ENCODE results near the gene PDE11A.

The PDE11A gene

DNA sequence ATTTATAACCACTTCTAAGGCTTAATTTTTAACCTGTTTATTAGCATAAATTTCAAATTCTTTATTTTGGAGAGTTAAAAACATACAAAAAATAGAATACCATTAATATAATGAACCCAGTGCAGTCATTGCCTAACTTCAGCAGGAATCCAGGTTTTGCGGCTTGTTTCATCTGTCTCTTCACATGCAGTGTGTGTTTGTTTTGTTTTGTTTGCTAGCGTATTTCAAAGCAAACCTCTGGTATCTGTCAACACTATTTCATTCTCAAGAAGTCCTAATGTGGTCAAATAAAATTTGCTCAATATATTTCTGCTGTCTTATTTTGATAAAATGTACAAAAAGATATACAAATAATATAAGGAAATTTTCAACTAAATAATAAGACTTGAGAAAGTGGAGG is 351.5 kb downstream of the PDE11A start:
- DNase-seq = no peak

DNA sequence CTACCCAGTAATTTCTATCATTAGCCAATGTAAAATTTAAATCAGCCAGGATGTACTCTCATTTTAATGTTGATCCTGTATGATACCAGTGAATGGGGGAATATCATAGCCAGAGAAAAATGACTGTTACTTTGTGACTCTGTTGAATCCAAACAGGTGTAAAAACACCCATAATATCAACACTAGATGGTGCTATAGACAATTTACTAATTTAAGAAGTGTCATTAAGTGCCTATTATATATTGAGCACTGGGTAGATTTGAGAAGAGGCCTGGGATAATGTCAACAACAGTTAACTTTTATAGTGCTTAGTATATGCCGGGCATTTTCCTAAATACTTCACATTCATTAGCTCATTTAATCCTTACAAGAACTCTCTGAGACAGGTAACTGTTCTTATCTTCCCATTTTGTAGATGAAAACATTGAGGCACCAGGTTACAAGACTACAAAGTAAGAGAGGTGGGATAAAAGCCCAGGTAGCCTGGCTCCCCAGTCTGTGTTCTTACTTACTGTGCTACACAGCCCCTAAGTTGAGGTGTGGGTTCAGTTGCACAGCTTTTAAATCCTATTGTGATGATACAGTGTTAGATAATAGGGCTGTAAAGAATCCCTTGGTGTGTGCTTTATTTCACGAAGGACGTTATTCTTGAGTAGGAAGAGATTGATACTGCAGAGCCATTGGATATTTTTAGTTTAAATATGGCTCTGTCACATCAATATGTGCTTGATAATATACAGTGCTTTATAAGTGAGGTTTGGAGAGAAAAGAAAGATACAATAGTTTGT is 354.6 kb downstream of the PDE11A start:
- no peak for DNase-seq

DNA sequence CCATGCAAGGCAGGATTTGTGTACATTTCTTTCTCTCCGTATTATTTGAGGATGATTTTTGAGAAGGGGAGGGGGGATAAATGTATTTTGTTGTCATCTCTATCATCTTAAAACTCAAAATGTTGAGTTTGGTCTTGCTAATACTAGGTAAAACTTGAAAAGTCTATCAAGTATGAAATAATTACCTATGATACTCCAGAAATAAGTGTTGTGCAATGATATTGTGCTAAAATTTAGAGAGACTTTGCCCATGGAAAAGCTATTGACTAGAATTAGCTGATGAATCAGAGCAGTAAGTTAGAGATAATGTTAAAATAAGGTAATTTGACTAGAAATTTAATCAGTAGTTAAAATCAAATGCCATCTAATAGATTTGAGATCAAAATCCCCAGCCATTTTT is 356.1 kb downstream of the PDE11A start:
- no peak for DNase-seq

DNA sequence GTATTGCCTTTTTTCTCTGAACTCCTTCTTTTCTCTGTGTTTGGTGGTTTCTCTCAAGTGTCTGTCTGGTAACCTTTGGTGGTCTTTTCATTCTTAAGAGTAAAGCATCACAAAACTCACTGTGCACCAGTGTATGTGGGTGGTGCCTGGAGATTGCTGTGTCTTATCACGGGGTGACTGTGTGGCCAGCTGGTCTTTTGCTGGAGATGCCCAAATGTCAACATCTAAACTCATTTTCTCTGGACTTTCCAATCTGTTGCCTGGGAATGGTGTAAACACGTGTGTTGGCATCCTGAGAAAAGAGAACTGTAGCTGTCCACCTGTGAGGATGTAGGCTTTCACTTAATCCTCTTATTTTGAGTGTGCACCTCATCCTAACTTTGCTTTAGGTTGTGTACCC is 356.8 kb downstream of the PDE11A start:
- DNase-seq = no peak

DNA sequence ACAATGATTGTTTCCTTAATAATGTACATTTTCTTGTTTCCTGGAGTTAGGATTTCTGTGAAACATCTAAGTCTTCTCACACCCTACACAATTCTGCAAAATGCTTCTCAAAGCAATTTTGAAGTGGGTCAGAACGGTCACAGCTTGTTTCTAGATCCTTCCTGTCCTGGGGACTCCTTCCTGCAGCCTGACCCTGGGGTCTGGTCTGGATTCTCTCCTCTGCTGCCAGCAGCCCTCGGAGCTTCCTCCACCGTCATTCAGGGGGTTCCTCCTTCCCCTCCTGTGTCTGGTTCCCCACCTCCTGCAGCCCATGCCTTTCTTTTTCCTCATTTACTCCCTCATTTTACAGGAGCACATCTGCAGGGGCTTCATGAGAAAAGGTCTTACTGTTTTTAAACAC is 357.9 kb downstream of the PDE11A start:
- DNase-seq = no peak

DNA sequence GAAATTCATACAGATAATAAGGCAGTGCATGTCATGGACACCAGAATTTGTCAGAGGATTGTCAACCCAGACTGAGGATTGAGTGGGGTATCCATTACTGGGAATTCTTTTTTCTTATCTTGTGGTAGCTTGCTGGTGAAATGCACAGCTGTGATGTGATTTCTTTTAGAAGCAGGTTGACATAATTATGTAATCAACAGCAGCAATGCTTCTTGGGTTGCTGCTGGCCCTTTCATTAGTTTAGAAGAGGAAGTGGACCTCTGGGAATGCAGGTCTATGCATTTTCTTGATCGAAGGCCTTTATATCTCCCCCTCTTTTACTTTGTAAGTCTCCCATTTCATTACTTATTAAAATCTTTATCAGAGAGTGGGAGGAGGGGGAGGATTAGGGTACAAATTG is 360.1 kb downstream of the PDE11A start:
- no peak for DNase-seq

DNA sequence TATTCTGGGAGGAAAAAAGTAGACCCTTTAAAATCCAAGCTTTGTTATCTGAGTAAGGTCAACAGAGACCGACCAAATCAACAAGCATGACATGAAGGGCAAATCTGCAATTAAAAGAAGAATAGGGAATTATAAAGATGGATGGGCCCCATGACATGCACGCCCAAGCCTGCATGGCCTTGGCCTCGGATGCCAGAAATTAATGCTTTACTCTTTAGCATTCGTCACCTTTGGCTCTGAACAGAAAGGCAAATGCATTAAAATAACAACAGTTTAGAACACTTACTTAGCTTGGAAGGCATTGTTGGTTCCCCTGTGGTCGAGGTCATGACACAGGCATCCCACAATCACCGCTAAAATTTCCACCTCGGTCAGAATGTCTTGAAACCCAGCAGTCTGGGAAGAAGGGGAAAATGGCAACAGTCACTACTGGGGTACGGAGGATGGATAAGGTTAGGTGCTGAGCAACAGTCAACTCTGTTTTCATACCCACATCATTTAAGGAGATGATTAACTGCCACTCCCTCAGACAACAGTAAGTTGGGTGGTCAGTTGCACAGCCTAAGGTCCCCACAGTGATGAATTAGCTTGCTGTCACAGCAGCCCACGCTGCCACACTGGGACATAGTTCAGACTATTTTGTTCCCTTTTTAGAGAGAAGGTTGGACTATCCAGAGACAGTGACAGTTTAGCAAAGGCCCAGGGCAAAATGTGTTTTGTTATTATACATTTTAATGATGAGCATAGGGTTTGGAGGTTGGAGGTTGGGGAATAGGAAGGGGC is 360.9 kb downstream of the PDE11A start:
- DNase-seq = no peak

DNA sequence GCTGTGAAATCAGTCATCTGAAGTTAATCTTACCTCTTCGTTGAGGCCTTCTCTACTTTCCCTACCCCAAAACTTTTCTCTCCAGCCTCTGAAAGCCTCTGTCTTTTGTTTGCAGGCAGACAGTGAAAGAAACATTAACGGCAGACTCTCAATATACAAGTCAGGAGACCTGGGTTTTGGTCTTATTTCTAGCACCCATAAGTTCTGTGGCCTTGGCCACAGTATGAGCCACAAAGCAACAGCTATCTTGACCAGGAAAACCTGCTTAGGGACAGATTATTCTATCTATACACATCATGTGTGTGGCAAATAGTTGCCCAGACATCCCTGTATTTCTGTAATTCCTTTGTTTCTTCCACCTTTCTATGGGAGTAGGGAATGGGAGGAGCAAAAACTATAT is 361.7 kb downstream of the PDE11A start:
- DNase-seq = no peak

DNA sequence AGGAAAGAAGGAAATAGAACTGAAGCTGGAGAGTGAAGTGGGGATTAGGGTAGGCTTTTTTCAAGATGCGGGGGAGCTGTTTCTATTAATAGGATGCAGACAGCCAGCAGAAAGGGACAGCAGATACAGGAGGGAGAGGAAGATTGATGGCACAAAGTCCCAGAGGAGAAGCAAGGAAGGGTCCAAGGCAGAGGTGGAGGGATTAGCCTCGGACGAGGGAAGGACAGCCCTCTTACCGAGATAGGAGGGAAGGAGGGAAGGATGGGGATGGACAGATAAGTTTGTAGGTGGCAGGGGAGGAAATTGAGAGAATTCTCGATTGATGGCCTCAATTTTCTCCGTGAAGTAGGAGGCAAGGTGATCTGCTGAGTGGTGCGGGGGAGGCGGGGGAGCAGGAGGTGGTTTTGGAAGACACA is 362.6 kb downstream of the PDE11A start:
- no peak for DNase-seq

DNA sequence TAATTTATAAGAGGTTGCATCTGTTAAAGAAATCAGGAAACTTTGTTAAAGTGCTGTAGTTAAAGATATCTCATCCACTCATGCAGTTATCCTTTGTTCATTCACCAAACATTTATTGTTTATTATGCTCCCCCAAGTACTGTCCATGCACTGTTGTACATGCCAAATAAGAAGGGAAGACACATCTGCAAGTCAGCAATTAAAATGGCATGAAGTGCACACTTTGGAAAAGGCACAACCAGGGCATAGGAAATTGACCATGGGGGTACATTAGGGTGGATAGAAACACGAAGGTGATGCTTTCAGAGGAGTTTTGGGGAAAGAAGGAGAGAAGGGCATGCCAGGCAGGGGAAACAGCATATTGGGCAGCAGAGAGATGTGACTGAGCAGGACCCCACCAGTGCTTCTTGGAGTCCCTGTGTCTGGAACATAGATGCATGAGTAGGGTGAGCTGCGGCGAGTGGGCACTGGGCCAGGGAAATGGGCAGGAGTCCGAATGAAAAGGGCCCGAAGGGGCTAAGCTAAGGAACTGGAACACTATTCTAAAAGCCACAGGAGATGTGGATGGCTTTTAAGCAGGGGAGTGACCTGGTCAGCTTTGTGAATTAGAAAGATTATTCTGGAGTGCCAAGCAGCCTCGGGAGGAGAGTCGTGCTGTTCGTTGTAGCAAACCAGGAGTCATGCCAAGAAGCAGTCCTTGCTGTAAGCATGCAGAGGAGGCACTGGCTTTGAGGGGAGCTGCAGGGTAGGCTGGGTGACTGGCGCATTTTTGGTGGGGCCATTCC is 363.7 kb downstream of the PDE11A start:
- DNase-seq = no peak

DNA sequence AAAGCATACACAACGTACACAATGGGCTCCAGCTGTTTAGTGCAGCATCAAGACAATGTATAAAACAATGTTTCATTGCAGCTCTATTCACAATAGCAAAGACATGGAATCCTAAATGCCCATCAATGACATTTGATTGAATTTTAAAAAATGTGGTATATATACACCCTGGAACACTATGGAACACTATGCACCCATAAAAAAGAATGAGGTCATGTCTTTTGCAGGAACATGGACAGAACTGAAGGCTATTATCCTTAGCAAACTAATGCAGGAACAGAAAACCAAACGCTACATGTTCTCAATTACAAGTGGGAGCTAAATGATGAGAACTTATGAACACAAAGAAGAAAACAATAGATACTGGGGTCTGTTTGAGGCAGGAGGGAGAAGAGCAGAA is 364.5 kb downstream of the PDE11A start:
- no peak for DNase-seq

DNA sequence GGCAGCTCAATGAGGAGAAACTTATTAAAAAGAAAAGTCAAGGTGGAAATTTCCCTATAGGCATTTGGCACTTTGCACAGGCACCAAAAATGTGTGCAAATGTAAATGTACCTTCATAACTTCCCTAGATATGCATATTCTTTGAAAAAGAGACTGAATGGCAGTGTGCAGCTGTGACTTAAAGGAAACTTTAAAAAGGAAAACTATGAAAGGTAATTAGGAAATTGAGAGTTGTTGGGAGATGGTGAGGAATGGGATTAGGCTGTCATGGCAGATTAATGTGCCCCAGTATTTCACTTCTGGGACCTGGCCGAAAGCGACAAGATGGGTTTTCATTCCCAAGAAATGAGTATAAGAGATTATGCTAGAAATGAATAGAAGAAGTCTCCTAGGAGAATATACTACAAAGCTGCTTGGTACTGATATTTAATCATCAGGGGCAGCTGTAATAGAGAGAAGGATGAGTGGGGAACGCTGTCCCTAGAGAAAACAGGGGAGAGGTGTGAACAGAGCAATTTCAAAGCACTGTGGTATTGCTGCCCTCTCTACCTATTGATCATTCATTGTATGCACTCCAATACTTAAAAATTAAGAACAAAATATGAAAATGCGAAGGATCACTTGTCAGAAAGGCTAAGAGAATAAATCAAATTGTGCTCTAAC is 366.9 kb downstream of the PDE11A start:
- no peak for DNase-seq

DNA sequence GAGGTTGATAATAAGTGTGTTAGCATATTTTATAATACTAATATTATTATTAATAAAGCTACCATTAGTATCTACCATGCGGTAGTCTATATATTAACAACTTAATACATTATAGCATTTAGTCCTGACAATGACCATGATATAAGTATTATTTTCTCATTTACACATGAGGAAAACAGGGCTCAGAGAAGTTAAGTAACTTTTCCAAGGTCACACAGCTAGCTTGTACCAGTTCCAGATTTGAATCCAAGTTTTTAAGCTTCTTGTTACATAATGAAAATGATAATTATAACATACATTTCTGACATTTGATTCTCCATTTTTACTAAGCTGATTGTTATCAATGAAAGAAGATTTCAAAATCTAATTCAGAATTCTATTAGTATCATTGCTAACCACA is 369.4 kb downstream of the PDE11A start:
- no peak for DNase-seq

DNA sequence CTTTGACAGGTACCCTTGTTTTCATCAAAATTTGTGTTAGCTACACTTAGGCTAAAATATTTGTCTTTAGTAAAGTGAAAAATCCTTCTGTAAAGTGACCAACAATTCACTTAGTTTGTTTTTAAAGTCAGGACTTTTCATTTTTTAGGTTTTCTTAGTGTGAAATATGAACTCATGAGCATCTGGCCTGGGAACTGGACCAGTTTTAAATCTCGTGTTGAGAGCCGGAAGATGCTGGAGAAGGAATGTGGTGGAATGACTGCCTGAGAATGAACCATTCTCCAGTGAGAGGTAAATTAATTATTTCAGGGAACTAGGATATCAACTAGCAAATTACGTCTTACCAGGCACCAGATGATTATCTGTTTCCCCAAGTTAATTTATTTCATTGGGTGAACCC is 374.3 kb downstream of the PDE11A start:
- DNase-seq = no peak

DNA sequence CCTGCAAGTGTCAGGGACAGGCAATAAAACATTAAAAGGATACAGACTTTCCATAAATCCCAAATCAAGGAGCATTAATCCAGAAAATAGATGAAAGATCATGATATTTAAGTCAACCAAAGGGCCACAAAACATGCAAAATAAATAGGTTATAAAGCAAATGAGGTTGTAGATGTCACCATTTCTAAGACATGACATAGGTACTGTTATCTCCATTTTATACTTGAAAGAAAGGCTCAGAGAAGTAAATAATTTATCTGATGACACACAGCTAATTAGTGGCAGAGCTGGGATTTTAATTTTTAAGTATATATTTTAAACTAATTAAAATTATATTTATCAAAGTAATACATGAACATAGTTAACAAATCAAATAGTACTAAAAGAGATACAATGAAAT is 378.2 kb downstream of the PDE11A start:
- no peak for DNase-seq

DNA sequence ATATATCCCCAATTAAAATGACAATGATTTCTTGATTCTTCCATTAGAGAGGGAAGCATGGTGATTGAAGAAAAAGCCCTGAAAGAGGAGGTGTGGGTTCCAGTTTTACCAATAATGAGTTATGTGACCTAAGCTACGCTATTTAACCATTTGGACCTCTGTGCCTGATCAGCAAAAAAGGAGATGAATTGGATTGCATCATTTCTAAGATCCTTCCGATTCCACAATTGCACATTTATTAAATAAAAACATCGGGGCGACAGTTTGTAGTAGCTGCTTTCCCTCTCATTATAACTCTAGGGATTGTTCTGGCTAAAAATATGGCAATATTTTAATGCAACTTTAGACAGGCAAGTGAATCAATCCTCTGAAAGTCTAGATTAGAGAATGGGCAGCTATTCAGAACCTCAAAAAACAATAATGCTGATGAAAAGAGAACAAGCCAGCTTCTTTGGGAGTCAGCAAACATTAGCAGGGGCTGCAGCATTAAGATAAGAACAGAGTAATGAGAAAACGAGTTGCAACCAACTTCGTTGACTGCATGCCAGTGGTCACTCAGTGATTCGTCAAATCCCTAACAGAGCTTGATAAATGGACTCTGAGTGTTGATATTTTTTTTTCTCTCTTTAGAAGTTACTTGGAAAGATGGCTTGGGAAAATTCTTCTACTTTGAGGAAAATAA is 378.8 kb downstream of the PDE11A start:
- DNase-seq = no peak

DNA sequence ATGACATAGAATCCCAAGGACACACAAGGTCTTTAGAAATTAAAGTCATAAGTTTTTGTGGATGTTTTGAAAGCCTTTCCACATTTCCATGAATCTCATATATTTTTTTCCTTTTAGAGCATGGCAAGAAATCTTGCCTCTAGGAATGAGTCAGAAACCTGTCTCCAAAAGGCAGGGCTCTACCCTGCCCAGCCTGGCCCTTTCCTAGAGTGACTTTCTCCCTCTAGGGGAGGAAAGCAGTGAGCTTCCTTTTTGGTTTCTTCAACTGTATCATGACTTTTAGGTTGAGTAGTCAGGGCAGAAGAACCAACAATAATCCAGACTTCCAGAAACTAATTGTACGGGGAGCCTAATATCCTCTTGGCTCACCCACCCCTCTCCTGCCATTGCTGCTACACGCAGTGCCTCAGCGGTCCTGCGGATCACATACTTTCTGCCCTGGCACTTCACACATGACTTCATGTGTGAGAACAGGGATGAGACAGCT is 379.8 kb downstream of the PDE11A start:
- DNase-seq = no peak

DNA sequence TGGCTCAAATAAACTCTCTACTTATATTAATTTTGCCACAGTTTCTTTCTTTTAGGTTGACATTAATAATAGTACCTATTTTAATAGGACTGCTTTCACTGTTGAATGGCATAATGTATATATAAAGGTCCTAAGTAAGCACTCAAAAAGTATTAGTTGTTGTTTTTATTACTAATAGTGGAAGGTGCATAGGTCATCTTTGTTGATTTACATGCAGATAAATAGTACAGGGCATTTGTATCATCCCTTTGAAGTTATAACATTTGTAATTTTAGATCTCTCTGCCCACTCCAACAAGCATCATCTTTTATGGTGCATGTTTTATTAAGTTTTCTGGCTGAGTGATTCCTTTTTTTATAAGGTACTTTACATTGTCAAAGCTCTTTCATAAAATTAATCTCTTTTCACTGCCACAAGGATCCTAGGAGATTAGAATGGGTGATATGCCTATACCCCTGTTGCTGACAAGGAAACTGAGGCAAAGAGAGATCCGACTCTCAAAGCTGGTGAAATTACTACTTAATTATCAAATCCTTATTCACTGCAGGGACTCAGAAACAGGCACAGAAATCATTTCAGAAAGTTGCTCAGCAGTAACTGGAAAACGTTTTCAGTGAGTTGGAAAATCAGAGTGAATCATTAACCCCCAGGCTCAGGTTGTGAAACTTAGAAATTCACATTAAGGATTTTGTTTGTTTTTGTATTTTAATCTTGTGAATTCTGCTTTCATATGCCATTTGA is 380.4 kb downstream of the PDE11A start:
- no peak for DNase-seq

DNA sequence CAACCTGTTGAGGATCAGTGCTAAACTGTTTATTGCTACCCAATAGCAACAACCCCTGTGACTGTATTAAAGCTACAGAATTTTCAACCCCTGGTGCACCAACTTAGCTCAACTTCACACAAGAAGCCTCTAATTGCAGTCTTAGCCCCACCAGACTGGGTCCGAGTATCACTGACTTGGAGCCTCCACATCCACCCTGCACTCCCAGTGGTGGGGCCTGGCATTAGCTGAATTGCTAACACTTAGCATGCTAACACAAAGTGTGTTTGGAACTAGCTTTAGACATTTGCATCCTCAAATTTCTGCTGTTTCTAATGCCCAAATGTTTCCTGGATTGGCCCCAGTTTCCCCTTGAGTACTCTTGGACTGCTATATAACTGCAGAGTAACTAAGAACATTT is 381.4 kb downstream of the PDE11A start:
- no peak for DNase-seq

DNA sequence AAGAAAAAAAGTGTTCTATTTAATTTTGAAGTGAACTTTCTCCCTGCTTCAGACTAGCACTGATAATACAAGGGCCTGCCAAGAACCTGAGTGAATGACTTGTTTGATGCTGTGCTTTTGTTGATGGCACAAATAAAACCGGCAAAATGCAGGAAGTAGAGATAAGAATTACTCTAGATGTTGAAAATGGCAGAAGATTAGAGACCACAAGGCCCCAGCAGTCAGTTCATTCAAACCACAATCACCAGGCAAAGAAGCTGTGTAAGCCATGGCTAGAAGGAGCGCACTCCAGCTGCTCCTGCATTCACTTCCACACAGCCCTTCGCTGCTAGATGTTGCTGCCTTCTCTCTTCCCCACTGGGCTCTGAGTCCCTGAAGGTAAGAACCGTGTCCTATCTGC is 383.0 kb downstream of the PDE11A start:
- no peak for DNase-seq

DNA sequence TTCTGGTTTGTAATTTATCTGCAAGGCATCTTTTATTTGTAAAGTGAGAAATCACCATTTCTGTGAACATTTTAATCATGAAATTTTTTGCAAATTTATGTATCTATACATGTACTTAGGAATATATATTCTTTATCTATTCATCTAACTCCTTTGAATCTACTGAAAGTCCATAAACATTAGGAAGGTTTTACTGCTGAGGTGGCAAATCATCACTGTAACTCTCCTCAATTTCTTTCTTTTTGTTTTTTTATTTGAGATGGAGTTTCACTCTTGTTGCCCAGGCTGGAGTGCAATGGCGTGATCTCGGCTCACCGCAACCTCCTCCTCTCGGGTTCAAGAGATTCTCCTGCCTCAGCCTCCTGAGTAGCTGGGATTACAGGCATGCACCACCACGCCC is 383.7 kb downstream of the PDE11A start:
- DNase-seq = no peak

DNA sequence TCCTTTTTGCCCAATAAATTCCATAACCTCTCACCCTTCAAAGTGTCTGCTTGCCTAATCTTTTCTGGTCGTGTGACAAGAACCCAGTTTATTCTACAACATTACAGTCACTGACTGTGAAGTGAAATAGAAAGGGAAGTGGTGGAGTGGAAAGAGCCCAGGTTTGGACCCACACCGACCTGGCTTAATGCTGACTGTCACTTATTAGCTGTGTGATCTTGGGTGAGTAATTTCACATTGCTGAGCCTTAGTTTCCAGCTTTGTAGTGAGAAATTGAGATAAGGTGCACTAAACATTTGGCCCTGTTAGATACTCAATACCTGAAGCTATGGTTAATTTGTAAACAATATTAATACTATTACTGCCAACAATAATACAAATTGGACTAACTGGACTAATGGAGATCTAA is 388.9 kb downstream of the PDE11A start:
- DNase-seq = no peak

Data from activated effector memory CD4-positive, alpha-beta T cell treated with anti-CD3 and anti-CD28 coated beads, Interleukin-2, amount 50 U/mL, for 16 hours (primary cell).